IMR-90 (cell line): ENCODE results near the gene IPO13. TPM values are rescaled to one million over a fixed set of nuclear protein-coding genes. Genes with fewer than 3 reads are reported as not detected.

Experiments used
- ATAC-seq: fragments of 200-7000 bp; cut with Tn5 transposase; 2 replicates; pipeline ENCODE4 v1.9.1; 2020; ENCODE audit warnings: low read depth, mild to moderate bottlenecking, moderate library complexity
- BruUV-seq: library from RNA; stranded (reverse); fragments of 400-500 nt; replicated peaks from 2 replicates; lab custom pipeline; 2021; lab: Mats Ljungman, UMichigan
- CTCF ChIA-PET: fragments of 300-600 bp; formaldehyde crosslinking; extraction: SDS; loops from one replicate; lab custom pipeline; 2021; ENCODE audit warnings: antibody characterized with exemption; lab: Yijun Ruan, JAX
- POLR2A ChIA-PET: fragments of 300-600 bp; sonication (Branson Sonifier 250); formaldehyde crosslinking; loops from one replicate; lab custom pipeline; 2022; ENCODE audit warnings: antibody characterized with exemption; ENCODE audit not compliant: unreplicated experiment; lab: Charles Lee
- DNase-seq: peaks from one replicate; pipeline ENCODE4 v3.0.0; 2013
- H2AFZ ChIP-seq: replicated peaks from 2 replicates; pipeline ENCODE3; 2013; ENCODE audit warnings: low read length, mild to moderate bottlenecking; ENCODE audit not compliant: poor library complexity
- H2AK5ac ChIP-seq: 2 replicates; pipeline ENCODE4 v1.6.1; 2013; ENCODE audit warnings: low read depth, low read length, inconsistent platforms
- H2AK9ac ChIP-seq: replicated peaks from 2 replicates; pipeline ENCODE3; 2013; ENCODE audit warnings: mild to moderate bottlenecking, low read depth, low read length, moderate library complexity; ENCODE audit not compliant: poor library complexity
- H2BK120ac ChIP-seq: 2 replicates; pipeline ENCODE4 v1.6.1; 2013; ENCODE audit warnings: low read depth, low read length, inconsistent platforms
- H2BK15ac ChIP-seq: 3 replicates; pipeline ENCODE4 v1.6.1; 2013; ENCODE audit warnings: low read depth, low read length, inconsistent platforms
- H2BK20ac ChIP-seq: 2 replicates; pipeline ENCODE4 v1.6.1; 2013; ENCODE audit warnings: low read depth, mild to moderate bottlenecking, inconsistent platforms, low read length, moderate library complexity
- H2BK5ac ChIP-seq: 2 replicates; pipeline ENCODE4 v1.6.1; 2013; ENCODE audit warnings: mild to moderate bottlenecking, low read depth, low read length, inconsistent platforms; ENCODE audit not compliant: poor library complexity, severe bottlenecking
- H3K14ac ChIP-seq: replicated peaks from 2 replicates; pipeline ENCODE4 v1.6.1; 2013; ENCODE audit warnings: low read depth, low read length, inconsistent platforms
- H3K18ac ChIP-seq: 2 replicates; pipeline ENCODE4 v1.6.1; 2013; ENCODE audit warnings: low read depth, low read length, control low read depth
- H3K23ac ChIP-seq: 2 replicates; pipeline ENCODE4 v1.6.1; 2013; ENCODE audit warnings: low read depth, low read length, inconsistent platforms
- H3K27ac ChIP-seq: 2 replicates; pipeline ENCODE4 v1.5.1; 2013; ENCODE audit warnings: mild to moderate bottlenecking, control low read depth, low read length; ENCODE audit not compliant: insufficient read depth
- H3K27me3 ChIP-seq: 2 replicates; pipeline ENCODE4 v1.6.1; 2013; ENCODE audit warnings: low read length; ENCODE audit not compliant: control insufficient read depth, insufficient read depth
- H3K36me3 ChIP-seq: 2 replicates; pipeline ENCODE4 v1.6.1; 2013; ENCODE audit warnings: low read length, mixed read lengths; ENCODE audit not compliant: control insufficient read depth, insufficient read depth
- H3K4ac ChIP-seq: 2 replicates; pipeline ENCODE4 v1.6.1; 2013; ENCODE audit warnings: low read depth, low read length, inconsistent platforms
- H3K4me1 ChIP-seq: 2 replicates; pipeline ENCODE4 v1.6.1; 2013; ENCODE audit warnings: low read length, mixed read lengths; ENCODE audit not compliant: control insufficient read depth, insufficient read depth
- H3K4me2 ChIP-seq: 2 replicates; pipeline ENCODE4 v1.6.1; 2013; ENCODE audit warnings: low read depth, mild to moderate bottlenecking, control low read depth, low read length, moderate library complexity
- H3K4me3 ChIP-seq: 2 replicates; pipeline ENCODE4 v1.5.1; 2013; ENCODE audit warnings: low read depth, mild to moderate bottlenecking, control low read depth, low read length, moderate library complexity; ENCODE audit not compliant: insufficient read depth
- H3K56ac ChIP-seq: 2 replicates; pipeline ENCODE4 v1.6.1; 2013; ENCODE audit warnings: low read length, inconsistent platforms; ENCODE audit not compliant: insufficient read depth; ENCODE audit errors: extremely low read depth
- H3K79me1 ChIP-seq, 2 experiments: 2 replicates each; pipeline ENCODE4 v1.6.1; 2013; ENCODE audit warnings: low read length in 2 of 2, inconsistent platforms in 1 of 2, low read depth in 1 of 2
- H3K9ac ChIP-seq: 2 replicates; pipeline ENCODE4 v1.6.1; 2013; ENCODE audit warnings: low read depth, low read length, control low read depth
- H3K9me1 ChIP-seq: 2 replicates; pipeline ENCODE4 v1.6.1; 2013; ENCODE audit warnings: low read length, inconsistent platforms; ENCODE audit not compliant: insufficient read depth
- H3K9me3 ChIP-seq: 2 replicates; pipeline ENCODE4 v1.6.1; 2013; ENCODE audit warnings: low read length; ENCODE audit not compliant: control insufficient read depth, insufficient read depth
- H4K20me1 ChIP-seq: 2 replicates; pipeline ENCODE4 v1.6.1; 2013; ENCODE audit warnings: low read length, inconsistent platforms; ENCODE audit not compliant: insufficient read depth
- H4K5ac ChIP-seq: 2 replicates; pipeline ENCODE4 v1.6.1; 2013; ENCODE audit warnings: mild to moderate bottlenecking, low read depth, low read length, control low read depth
- H4K8ac ChIP-seq, 2 experiments: 2 replicates each; pipeline ENCODE4 v1.6.1; 2013; ENCODE audit warnings: low read depth in 2 of 2, low read length in 2 of 2, control low read depth in 1 of 2, inconsistent platforms in 1 of 2
- H4K91ac ChIP-seq: 2 replicates; pipeline ENCODE4 v1.6.1; 2013; ENCODE audit warnings: low read depth, low read length, inconsistent platforms; ENCODE audit not compliant: insufficient read depth
- BHLHE40 ChIP-seq: fragments of 150-350 bp; IDR thresholded peaks from 2 replicates; pipeline ENCODE4 v1.6.1; 2016; ENCODE audit warnings: mild to moderate bottlenecking, low read depth, low read length
- CEBPB ChIP-seq: IDR thresholded peaks from 2 replicates; pipeline ENCODE4 v1.6.1; 2012; ENCODE audit warnings: low read depth, low read length, improper control_type of control experiment
- CHD1 ChIP-seq: IDR thresholded peaks from 2 replicates; pipeline ENCODE4 v1.6.1; 2012; ENCODE audit warnings: low read depth, low read length, improper control_type of control experiment
- CTCF ChIP-seq: conservative IDR thresholded peaks from 2 replicates; pipeline ENCODE4 v1.5.1; 2012; ENCODE audit warnings: mild to moderate bottlenecking, low read depth, low read length, improper control_type of control experiment
- ELK1 ChIP-seq: fragments of 150-350 bp; IDR thresholded peaks from 2 replicates; pipeline ENCODE4 v1.6.1; 2016; ENCODE audit warnings: low read depth, mild to moderate bottlenecking, low read length, moderate library complexity, borderline replicate concordance
- FOS ChIP-seq: fragments of 150-350 bp; IDR thresholded peaks from 2 replicates; pipeline ENCODE4 v1.6.1; 2016; ENCODE audit warnings: low read depth, low read length
- MAFK ChIP-seq: IDR thresholded peaks from 2 replicates; pipeline ENCODE4 v1.6.1; 2012; ENCODE audit warnings: low read depth, low read length, improper control_type of control experiment
- MAZ ChIP-seq: IDR thresholded peaks from 2 replicates; pipeline ENCODE4 v1.6.1; 2012; ENCODE audit warnings: low read depth, mild to moderate bottlenecking, low read length, improper control_type of control experiment, moderate library complexity, borderline replicate concordance
- MXI1 ChIP-seq: IDR thresholded peaks from 2 replicates; pipeline ENCODE4 v1.6.1; 2012; ENCODE audit warnings: low read depth, mild to moderate bottlenecking, low read length, moderate library complexity, borderline replicate concordance
- NFE2L2 ChIP-seq: fragments of 150-350 bp; IDR thresholded peaks from 2 replicates; pipeline ENCODE4 v1.6.1; 2016; ENCODE audit warnings: low read depth, mild to moderate bottlenecking, low read length
- POLR2A ChIP-seq: IDR thresholded peaks from 2 replicates; pipeline ENCODE4 v1.6.1; 2012; ENCODE audit warnings: mild to moderate bottlenecking, low read depth, low read length
- RAD21 ChIP-seq: IDR thresholded peaks from 2 replicates; pipeline ENCODE4 v1.6.1; 2012; ENCODE audit warnings: low read length, improper control_type of control experiment
- RCOR1 ChIP-seq: IDR thresholded peaks from 2 replicates; pipeline ENCODE4 v1.6.1; 2012; ENCODE audit warnings: mild to moderate bottlenecking, low read length, improper control_type of control experiment; ENCODE audit not compliant: insufficient replicate concordance
- RFX5 ChIP-seq: IDR thresholded peaks from 2 replicates; pipeline ENCODE4 v1.8.0; 2012; ENCODE audit warnings: low read depth, mild to moderate bottlenecking, low read length, moderate library complexity
- SMC3 ChIP-seq: fragments of 150-350 bp; IDR thresholded peaks from 2 replicates; pipeline ENCODE4 v1.6.1; 2016; ENCODE audit warnings: low read depth, mild to moderate bottlenecking, antibody characterized with exemption, low read length, moderate library complexity
- USF2 ChIP-seq: fragments of 150-350 bp; IDR thresholded peaks from 2 replicates; pipeline ENCODE4 v1.6.1; 2017; ENCODE audit warnings: mild to moderate bottlenecking, antibody characterized with exemption, low read length, low read depth
- WGBS, 2 experiments: methylation state at CpG; one replicate each; pipeline versions ENCODE4 v1.1.5 to v1.1.7; 2013; ENCODE audit warnings: missing lambda C conversion rate in 2 of 2; ENCODE audit not compliant: insufficient read length in 1 of 2; ENCODE audit errors: extremely low coverage in 2 of 2; 5-methylcytosine and 5-hydroxymethylcytosine counted together
- dilution Hi-C: fragments of 300-500 bp; cut with HindIII; formaldehyde crosslinking; loops from one replicate; pipeline ENCODE4 v1.14.3; 2018; ENCODE audit warnings: low sequenced_read_pairs; ENCODE audit not compliant: unreplicated experiment
- in situ Hi-C: fragments of 300-500 bp; cut with MboI; formaldehyde crosslinking; loops from 3 replicates; pipeline ENCODE4 v1.14.3; 2019; ENCODE audit warnings: low sequenced_read_pairs, inconsistent platforms, mixed read lengths
- intact Hi-C: fragments of 100-400 bp; cut with micrococcal nuclease; formaldehyde crosslinking; loops from 2 replicates; pipeline ENCODE4 v1.10.0; 2022
- polyA plus RNA-seq, 3 experiments: library from polyadenylated mRNA; depleted of rRNA; stranded (reverse); fragments of >200 nt; gene quantifications; 2 replicates each; pipeline ENCODE4 v1.2.3, GENCODE V29; 2012; ENCODE audit warnings: low replicate concordance in 1 of 3
- total RNA-seq: library from RNA; depleted of rRNA; stranded (reverse); fragments of >200 nt; gene quantifications from 2 replicates; pipeline ENCODE4 v1.2.3, GENCODE V29; 2012

Gene IPO13
- total and polyA plus RNA-seq, 2 of the 4 experiments (the other 2 are of a cell fraction), result 15.2 to 18.7 TPM

- dilution Hi-C loops (no loop called here), intact Hi-C loops (loop anchor here (2.0 kb wide), 1 partner anchor 23 kb away; the partner anchor contains the start of gene IPO13), in situ Hi-C loops (loop anchor here (25.0 kb wide), 1 partner anchor 432 kb away; the partner anchor contains the start of gene PTPRF)
- Histone ChIP-seq H3K14ac (no peak overlapping the region), H3K23ac (no peak overlapping the region), H2AK9ac (no peak overlapping the region), H3K4me2 (peak overlapping the region; percentile 75), H2BK15ac (no peak overlapping the region), H3K18ac (no peak overlapping the region), H2AK5ac (no peak overlapping the region), H4K5ac (no peak overlapping the region), H2AFZ (peak overlapping the region; percentile 53), H2BK120ac (no peak overlapping the region), H3K9ac (no peak overlapping the region), H3K9me3 (no peaks in the 10 kb centered on the region), H2BK5ac (no peak overlapping the region), H4K8ac (no peak overlapping the region), H3K4ac (no peak overlapping the region), H3K4me1 (0 out of 2 replicates have a peak, but pooled peaks cover 2% of the 10 kb centered on the region), H3K36me3 (peaks cover 15% of the 10 kb centered on the region), H3K79me1 (peaks cover 13 to 17% of the 10 kb centered on the region in 2 experiments; a peak in 3 of 4 replicates), H4K91ac (no peak overlapping the region), H4K20me1 (no peaks in the 10 kb centered on the region), H3K9me1 (peaks cover 13% of the 10 kb centered on the region), H3K4me3 (peak overlapping the region; percentile 11; the same call in 1 of the 2 replicates), H3K56ac (no peak overlapping the region), H2BK20ac (no peak overlapping the region), H3K27me3 (no peaks in the 10 kb centered on the region), H3K27ac (no peak overlapping the region)
- DNase-seq, result no peak
- CTCF ChIA-PET, result interaction anchor here (1.4 kb wide), 1 partner anchor 24 kb away, joined by 4 read pairs; no protein-coding TSS in a partner anchor
- BruUV-seq, result no TSS peak
- TF ChIP-seq MAZ, result no peak
- no peak for TF ChIP-seq NFE2L2
- no peak for TF ChIP-seq CEBPB
- no peak for TF ChIP-seq RAD21
- TF ChIP-seq MAFK, result no peak
- no peak for TF ChIP-seq CTCF
- TF ChIP-seq RFX5, result no peak
- TF ChIP-seq USF2, result no peak
- TF ChIP-seq FOS, result no peak
- TF ChIP-seq SMC3, result no peak
- no peak for TF ChIP-seq RCOR1
- no peak for TF ChIP-seq BHLHE40
- TF ChIP-seq POLR2A, result no peak
- TF ChIP-seq ELK1, result no peak
- TF ChIP-seq MXI1, result no peak
- no peak for TF ChIP-seq CHD1
- no peak for ATAC-seq
- 55% methylated on average over 5 of the region's 7 CpGs; no CpG with 5 or more reads in 1 of the 2 experiments for WGBS, 2 experiments
- POLR2A ChIA-PET, result no interaction called here
These were observed 22.6 kb downstream of the IPO13 start for GRCh38 chr1:43969416-43969745.
